Hematopoietic multipotent progenitor cell treated with erythropoietin and hydrocortisone succinate and interleukin-3 and kit ligand, for 15 days (in vitro differentiated cells): ENCODE measurements around the gene UBAC2.

Experiments
- DNase-seq: peaks from one replicate; pipeline ENCODE4 v3.0.0-alpha.2; 2015; ENCODE audit warnings: low spot score

UBAC2 gene

DNA sequence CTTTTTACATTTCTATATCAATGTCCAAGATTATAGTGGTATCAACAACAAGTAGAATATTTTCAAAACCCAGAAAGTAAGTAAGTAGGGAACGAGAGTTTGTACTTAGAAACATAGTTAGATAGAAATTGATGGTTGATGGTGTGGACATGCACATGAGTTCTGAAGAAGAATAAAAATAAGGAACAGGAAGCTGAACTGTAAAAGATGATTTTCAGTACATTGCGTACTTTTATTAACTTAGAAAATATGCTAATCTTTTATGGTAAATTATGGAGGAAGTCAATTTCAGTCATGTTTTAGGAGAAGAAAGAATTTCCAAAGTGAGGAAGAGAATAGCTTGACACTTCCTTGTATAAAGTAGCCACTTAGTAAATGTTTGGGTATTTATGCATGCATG is 69.9 kb downstream of the UBAC2 start:
- no peak for DNase-seq

DNA sequence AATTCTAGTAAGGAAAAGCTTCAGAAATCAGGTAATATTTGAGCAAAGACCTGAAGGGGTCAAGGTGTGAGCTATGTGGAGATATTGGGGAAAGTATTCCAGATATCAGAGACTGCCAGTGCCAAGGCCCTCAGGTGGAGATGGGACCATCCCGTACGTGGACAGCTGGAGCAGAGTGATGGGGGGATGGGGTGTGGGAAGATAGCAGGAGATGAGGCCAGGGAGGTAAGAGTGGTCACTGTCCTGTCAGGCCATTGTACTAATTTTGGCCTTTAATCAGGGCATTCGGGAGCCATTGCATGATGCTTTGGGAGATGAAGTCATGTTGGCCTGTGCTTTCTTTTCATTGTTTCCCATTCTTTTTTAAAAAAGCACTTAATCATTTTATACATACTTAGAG is 70.6 kb downstream of the UBAC2 start:
- no peak for DNase-seq

DNA sequence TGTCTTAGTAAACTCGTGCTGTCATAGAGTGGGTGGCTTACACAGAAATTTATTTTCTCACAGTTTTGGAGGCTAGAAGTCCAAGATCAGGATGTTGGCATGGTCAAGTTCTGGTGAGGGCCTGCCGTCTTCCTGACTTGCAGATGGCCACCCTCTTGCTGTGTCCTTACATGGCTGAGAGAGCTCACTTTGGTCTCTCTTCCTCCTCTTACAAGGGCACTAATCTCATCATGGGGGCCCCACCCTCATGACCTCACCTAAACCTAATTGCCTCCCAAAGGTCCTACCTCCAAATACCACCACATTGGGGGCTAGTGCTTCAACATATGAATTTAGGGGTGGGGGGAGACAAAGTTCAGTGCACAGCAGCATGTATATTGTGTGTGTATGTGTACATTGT is 71.8 kb downstream of the UBAC2 start:
- DNase-seq: no peak

DNA sequence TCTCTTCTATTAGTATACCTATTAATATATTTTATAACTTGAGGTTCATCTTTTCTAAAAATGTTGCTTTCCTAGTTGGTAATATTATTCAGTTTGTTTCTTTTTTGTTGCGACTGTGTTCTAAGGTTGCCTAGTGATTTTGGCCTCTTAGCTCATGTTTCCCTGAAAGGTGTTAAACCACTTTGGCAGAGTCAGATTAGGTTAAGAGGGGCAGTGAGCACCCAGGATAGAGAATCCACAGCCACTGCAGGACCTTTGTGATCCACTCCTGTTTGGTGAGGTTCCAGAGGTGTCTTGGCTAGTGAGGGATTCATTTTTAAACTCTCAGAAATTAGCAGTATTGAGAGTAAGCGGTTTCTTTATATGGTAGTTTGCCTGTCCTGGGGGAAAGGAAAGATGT is 72.5 kb downstream of the UBAC2 start:
- DNase-seq: no peak

DNA sequence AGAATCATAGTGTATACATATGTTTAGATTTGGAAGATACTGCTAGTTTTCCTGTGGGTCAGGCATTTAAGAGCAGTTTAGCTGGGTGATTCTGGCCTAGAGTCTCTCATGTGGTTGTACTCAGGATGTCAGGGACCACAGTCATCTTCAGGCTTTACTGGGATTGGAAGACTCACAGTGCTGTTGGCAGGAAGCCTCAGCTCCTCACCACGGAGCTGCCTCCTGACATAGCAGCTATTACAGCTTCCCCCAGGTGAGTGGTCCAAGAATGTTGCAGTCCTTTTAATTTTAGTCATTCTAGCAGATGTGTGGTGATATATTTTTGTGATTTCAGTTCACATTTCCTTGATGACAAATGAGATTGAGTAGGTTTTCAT is 74.4 kb downstream of the UBAC2 start:
- no peak for DNase-seq

DNA sequence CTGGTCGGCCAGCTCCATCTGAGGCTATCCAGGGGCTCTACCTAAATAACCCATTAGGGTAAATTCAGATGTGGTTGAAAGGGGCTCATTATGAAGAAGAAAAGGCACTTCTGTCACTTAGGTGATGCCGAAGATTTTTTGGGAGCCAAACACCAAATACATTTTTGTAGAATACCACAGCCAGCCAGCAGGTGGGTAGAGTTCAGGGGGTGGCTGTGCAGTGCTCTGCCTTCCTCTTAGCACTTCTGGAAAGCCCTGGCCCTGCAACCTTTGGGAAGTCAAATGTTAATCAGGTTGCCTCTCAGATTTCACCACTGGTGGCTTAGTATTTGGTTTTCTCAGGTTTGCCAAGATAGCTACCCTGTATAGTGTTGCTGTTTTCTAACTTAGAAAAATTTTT is 76.1 kb downstream of the UBAC2 start:
- DNase-seq: no peak

DNA sequence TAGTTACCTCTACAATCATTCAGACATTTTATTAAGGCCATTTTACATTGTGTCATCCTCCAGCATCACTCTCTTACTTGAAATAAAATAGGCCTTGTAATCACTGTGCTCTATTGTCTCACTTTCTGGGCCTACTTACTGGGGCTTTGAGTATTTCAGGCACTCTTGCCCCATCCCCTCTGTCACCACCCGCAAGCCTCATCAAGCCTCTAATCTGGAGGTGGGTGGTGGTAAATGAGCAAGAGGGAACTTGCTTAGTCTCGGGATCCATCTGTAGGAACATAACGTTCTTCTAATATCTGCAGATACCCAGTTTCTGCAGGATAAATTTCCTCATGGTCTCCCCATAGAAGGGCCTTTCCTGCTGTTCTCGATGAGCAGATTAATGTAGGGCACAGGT is 77.0 kb downstream of the UBAC2 start:
- DNase-seq: no peak

DNA sequence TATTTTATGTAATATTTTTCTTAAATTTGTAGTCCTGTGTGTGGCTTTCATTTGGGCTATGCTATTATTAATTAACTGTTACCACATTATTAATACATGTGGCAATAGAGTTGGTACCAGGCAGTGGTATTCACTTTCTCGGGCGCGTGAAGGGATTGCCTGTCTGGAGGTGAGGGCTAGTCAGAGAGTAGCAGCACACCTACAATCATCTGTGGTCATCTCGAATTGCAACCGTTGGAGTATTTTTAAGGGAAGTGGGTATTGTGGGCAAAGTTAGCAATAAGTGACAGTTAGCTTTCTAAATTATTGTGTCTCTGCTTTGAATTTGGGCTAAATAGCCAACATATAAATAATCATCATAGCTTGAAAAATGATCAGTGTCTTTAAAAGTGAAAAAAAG is 77.5 kb downstream of the UBAC2 start:
- no peak for DNase-seq

DNA sequence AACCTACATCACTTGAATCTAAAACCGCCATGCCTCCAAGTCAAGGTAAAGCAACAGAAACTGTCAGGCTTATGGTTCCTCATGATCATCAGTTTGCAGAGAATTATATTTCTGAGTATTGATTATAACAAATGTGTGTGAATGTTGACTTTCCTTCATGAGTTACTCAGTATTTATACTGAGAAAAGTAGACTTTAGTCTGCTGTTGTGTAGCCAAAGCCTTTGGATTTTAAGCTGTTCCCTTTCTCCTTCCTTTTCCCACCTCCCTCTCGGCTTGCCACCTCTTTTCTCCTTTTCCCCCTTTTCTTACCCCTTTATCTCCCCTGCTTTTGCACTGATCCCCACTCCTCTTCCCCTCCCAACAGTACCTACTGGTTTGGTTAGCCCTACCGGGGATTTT is 78.2 kb downstream of the UBAC2 start:
- DNase-seq: no peak

DNA sequence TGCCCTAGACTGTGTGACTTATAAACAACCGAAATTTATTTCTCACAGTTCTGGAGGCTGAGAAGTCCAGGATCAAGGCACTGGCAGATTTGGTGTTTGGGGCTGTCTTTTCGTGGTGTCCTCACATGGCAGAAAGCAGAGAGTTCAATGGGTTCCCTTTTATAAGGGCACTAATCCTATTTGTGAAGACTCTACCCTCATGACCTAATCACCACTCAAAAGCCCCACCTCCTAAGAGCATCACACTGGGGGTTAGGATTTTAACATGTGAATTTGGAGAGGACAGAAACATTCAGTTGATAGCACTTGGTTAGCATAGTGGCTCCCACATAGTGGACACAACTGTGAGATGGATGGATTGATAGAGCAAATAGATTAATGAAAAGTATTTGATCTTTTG is 79.0 kb downstream of the UBAC2 start:
- no peak for DNase-seq

DNA sequence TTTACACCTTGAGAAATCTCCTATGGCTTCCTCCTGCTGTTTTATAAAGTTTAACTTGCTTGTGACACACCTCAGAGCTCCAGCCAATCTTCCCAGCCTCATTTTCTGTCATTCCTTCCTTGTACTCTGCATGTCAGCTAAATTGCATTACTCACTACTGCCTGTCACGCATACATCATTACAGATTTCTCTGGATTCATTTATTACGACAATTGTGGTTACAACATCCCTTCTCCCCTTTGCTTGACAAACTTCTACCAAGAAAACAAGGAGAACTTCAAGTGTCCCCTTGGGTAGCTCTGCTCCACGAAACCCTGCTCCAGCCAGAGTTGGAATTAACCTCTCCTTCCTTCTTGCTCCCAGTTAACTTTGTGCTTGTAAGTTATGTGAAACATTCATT is 79.5 kb downstream of the UBAC2 start:
- DNase-seq: no peak

DNA sequence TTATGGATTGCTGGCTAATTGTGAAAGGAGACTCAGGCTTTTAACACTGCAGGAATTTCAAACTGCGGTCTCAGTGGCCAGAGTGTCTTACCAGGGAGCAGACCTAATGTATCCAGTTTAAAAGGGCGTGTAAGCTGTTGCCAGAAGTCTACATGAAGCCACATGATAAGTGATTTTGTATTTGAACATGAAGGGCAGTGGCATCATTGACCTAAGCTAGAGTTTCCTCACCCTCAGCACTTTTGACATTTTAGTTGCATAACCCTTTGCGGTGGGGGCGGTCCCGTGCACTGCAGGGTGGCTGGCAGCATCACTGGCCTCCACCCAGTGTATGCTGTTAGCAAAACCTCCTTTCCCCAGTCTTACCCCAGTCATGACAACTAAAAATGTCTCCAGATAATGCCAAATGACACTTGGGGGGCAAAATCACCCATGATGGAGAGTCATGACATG is 81.2 kb downstream of the UBAC2 start:
- no peak for DNase-seq

DNA sequence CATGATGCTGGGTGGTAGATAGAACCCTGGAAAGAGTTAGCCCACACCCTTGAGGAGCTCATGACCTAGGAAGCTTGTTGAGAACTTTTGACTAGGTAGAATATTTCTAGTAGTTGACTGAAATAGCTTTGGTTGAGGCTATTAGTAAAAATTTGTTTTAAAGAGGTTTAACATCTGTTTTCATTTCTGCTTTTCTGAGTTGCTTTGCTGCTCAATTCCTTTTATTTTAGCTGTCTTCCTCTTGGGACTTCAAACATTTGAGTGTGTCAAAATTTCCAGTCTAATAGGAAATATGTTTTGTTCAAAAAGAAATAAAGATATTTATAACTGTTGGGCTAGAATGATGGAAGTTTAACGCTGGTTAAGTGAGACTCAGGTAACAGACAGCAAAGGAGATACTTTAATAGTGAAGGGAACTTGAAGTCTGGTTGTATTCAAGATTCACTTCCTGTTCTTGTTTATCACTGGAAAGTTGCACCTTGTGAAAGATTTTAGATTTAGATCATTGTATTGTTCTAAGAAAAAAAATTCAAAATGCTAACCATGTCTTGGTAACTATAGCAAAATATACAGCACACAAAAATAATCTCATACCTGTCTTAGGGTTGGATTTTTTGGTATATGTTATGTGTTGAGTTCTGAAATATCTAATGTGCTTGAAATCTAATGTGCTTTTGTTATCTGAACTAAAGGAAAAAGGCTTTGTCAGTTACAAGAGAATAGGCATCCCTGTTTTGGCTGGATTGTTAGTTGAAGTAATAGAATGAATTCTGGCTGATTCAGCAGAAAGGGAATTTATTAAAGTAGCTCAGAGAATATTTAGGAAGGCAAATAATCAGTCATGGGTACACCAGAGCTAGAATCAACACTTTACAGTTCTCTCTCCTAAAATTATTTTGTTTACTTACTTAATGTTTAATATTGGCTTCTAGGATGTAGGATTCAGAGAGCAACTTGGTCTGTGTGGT is 81.9 kb downstream of the UBAC2 start:
- DNase-seq: no peak

DNA sequence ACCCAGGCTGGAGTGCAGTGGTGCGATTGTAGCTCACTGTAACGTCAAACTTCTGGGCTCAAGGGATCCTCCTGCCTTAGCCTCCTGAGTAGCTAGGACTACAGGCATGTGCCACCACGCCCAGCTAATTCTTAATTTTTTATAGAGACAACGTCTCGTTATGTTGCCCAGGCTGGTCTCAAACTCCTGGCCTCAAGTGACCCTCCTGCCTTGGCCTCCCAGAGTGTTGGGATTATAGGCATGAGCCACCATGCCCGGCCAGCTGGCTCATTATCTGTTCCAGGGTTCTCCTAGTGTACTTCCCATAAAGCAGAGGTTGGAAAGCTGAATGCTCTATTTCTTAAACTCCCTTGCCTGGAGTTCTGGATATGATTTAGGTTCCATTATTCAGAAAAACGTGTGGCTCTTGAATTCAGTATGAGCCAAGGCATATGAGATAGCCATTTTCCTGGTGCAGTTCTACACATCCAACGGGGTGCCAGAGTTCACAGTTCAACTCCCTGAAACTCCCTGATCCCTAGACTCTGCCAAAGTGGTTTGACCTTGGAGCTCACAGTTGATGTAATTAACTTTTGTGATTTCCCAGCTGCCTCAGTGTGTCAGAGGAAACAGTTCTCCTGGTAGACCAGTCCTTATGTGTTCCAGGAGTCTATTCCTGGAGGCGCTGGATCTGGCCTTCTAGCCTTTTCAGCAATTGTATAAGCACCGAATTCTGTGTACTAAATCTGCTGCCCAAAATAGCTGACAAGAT is 85.0 kb downstream of the UBAC2 start:
- no peak for DNase-seq

DNA sequence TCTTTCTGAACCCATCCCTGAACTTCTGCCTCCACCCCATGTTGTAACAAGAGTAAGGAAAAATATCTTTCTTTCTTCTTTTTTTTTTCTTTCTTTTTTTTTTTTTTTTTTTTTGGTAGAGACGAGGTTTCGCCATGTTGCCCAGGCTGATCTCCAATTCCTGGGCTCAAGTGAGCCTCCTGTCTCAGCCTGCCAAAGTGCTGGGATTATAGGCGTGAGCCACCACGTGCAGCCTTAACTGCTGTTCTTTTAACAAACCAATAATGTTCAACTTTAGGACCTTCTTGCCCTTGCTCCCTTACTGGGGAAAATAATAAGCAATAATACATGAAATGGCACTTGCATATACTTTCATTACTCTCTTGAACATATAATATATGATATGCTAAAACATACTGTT is 86.9 kb downstream of the UBAC2 start:
- no peak for DNase-seq

DNA sequence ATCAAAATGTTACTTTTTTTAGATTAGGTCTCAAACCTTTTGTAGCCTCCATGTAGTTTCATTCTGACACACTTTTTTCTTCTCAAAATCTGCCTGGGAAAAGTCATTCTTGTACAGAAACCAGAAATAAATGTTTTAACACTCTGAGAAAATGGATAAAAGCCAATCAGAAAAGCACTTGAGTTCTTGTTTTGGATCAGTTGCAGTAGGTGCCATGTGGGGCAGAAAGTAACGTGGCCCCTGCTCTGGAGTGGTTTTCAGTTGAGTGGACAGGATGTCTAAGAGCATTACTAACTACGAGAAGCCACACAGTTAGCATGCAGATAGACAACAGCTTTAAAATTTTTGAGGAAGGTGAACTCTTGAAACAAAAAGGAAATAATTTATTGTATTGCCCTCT is 87.4 kb downstream of the UBAC2 start:
- no peak for DNase-seq

DNA sequence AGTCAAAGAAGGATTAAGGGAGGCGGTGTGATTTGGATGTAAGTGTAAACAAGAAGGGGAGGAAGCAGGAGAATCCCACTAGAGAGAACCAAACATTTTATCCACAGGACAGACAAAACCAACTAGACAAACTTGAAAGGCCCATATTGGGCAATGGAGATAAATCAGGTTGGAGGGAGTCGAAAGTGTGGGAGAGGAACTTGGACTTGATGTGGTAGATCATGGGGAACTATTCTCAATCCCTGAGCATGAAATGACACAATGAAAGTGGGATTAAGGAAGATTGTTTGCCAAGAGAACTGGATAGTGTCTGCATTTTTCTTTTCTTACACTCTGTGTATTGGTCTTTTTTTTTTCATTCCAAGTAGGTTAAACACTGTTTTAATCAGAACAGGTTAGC is 88.6 kb downstream of the UBAC2 start:
- DNase-seq: no peak

DNA sequence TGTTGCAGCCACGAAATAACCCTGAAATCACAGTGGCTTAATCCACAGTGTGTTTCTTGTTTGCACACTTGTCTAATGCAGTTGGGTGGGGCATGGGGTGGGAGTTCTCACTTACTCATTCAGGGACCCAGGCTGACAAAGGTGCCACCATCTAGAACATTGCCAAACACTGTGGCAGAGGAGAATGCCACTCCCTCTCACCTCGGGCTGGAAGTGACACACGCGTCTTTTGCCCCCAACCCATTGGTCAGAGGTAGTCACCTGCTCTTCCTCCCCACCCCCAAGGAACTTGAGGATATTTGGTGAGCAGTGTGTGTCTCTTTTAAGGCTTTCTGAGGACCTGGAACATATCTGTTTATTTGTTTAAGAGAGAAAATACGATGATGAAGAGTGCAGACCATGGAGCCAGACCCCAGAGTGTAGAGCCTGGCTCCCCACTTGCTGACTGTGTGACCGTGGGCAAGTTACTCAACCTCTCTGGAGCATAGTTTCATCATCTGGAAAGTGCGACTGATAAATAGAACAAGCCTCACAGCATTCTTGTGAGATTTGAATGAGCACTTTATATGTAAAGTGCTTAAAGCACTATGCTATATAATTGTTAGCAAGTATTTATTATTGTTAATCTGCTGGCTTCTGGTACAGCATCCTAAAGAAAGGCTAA is 89.2 kb downstream of the UBAC2 start:
- DNase-seq: no peak

DNA sequence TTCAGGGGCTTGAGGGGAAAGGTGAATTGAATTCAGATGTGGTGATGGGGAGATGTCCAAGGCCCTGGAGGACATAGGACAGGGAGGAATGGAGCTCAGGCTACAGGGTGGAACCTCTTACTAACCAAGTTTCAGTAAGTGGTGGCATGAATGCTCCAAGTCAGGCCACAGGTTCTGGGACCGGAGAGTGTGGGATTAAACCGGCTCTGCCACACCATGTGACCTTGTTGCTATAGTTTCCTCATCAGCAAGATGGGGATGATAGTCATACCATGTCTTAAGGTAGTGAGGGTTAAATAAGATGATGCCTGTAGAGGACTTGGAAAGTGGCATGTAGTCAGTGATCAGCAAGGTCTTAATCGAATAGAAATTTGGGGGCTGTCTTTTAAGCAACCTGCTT is 90.2 kb downstream of the UBAC2 start:
- DNase-seq: no peak

DNA sequence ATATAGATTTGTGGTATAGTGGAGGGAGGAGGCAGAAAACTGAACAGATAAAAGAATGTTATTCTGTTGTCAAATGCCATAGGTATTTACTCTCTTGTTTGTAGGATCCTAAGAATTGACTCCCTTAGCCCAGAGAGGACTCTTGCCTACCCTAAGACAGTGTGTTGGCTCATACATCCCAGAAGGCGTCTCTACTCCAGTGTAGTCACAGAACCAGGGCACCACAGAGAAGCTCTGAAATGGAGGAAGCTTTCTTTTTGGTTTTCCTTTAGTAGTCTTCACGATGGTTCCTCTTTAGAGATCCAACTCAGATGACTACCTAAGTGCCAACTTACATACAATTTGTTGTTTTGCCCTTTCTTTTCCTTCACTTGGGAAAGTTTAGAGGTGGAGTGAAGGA is 92.5 kb downstream of the UBAC2 start:
- no peak for DNase-seq

DNA sequence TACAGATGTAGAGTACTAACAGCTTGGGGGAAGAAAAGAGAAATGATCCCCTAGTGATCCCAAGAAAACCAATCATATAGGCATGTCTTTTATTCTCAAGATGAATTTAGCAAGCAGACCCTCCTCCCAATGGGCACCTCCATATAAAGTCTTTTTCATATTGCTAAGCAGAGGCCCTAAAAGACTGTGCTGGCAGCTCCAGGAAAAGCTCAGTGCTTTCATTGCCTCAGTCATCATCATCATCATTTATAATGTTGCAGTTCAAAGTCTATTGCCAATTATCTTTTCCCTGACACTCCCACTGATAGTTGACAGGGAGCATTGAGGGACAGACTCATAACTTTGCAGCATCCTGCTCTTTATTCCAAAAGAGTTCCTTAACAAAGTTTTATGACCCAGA is 93.5 kb downstream of the UBAC2 start:
- DNase-seq: no peak

DNA sequence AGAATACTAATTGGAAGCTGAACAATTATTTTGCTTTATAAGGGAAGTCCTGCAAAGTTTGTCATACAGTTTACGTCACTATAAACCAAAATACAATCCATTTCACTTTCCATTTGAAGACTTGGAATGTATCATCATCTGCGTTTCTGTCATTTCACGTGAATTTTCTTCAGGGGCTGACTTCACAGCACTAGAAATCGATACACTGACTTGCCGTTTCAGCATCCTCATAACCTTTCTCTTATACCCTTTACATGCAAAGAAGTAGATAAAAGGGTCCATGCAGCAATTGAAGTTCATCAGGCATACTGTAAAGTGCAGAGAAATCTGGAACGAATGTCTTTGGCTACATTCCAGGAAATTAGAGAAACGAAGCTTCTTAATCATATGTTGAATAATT is 94.3 kb downstream of the UBAC2 start:
- DNase-seq: no peak
